GM18907 (cell line): ENCODE data around the gene ARHGEF26.

Experiments
- ATAC-seq: cut with Tn5 transposase; IDR thresholded peaks from one replicate; pipeline ENCODE4 v1.9.1; 2021; ENCODE audit warnings: mild to moderate bottlenecking, moderate library complexity; ENCODE audit not compliant: unreplicated experiment

The ARHGEF26 gene

GRCh38 chr3:154151969-154152368, 30.8 kb downstream of the ARHGEF26 start:
- no peak for ATAC-seq

GRCh38 chr3:154152741-154153140, 31.6 kb downstream of the ARHGEF26 start:
- no peak for ATAC-seq

- ATAC-seq: no peak
These were observed 35.3 kb downstream of the ARHGEF26 start for GRCh38 chr3:154156530-154156929.

- ATAC-seq: no peak
These were observed 40.6 kb downstream of the ARHGEF26 start for GRCh38 chr3:154161806-154162205.

GRCh38 chr3:154164387-154164786, 43.2 kb downstream of the ARHGEF26 start:
- ATAC-seq: no peak

GRCh38 chr3:154168998-154169795, 48.0 kb downstream of the ARHGEF26 start:
- no peak for ATAC-seq

GRCh38 chr3:154169796-154170110, 48.6 kb downstream of the ARHGEF26 start:
- no peak for ATAC-seq

- no peak for ATAC-seq
These were observed 49.1 kb downstream of the ARHGEF26 start for GRCh38 chr3:154170300-154170699.

GRCh38 chr3:154175041-154175440, 53.9 kb downstream of the ARHGEF26 start:
- ATAC-seq: no peak

- no peak for ATAC-seq
These were observed 54.8 kb downstream of the ARHGEF26 start for GRCh38 chr3:154176036-154176435.

GRCh38 chr3:154177406-154177805, 56.2 kb downstream of the ARHGEF26 start:
- ATAC-seq: no peak

GRCh38 chr3:154178172-154178571, 57.0 kb downstream of the ARHGEF26 start:
- no peak for ATAC-seq

GRCh38 chr3:154180836-154181691, 59.9 kb downstream of the ARHGEF26 start:
- no peak for ATAC-seq

- ATAC-seq: no peak
These were observed 61.2 kb downstream of the ARHGEF26 start for GRCh38 chr3:154182322-154182922.

- ATAC-seq: no peak
These were observed 61.8 kb downstream of the ARHGEF26 start for GRCh38 chr3:154182975-154183374.

- no peak for ATAC-seq
These were observed 63.4 kb downstream of the ARHGEF26 start for GRCh38 chr3:154184582-154184981.

GRCh38 chr3:154188437-154188836, 67.2 kb downstream of the ARHGEF26 start:
- ATAC-seq: no peak

GRCh38 chr3:154188846-154189245, 67.7 kb downstream of the ARHGEF26 start:
- no peak for ATAC-seq

GRCh38 chr3:154191520-154191919, 70.3 kb downstream of the ARHGEF26 start:
- no peak for ATAC-seq

- no peak for ATAC-seq
These were observed 71.0 kb downstream of the ARHGEF26 start for GRCh38 chr3:154192225-154192624.

GRCh38 chr3:154193000-154193615, 71.9 kb downstream of the ARHGEF26 start:
- ATAC-seq: no peak
